ENCODE data around the gene PEX1. TPM values are rescaled to one million over a fixed set of nuclear protein-coding genes. Genes with fewer than 3 reads are reported as not detected.
"Not testable (repeated sequence)": the region's sequence is repeated elsewhere in the genome, so short reads cannot be mapped to it uniquely, and the experiment has no call there.

PEX1 gene
- total RNA-seq, 4 donors from 2014 or later: 19.7 to 59.7 (median 36.8) TPM

- Histone ChIP-seq H3K27me3 (no peaks in the 10 kb centered on the region), H3K36me3 (no peaks in the 10 kb centered on the region), H3K4me1 (no peaks in the 10 kb centered on the region), H3K9me3 (no peaks in the 10 kb centered on the region), H3K27ac (no peak overlapping the region), H3K4me3 (no peak overlapping the region)
- TF ChIP-seq POLR2A (IDR thresholded peaks at IDR 0.05): no peak
- TF ChIP-seq CTCF (IDR thresholded peaks at IDR 0.05): no peak
- intact Hi-C loops (cut with DNase I; ENCODE audit: low total_unique reads): no loop called here
- no peak for DNase-seq
Observed at GRCh38 chr7:92478711-92479110, 49.6 kb downstream of the PEX1 start.

- no peak for TF ChIP-seq CTCF (IDR thresholded peaks at IDR 0.05)
- TF ChIP-seq POLR2A (IDR thresholded peaks at IDR 0.05): no peak
- intact Hi-C loops (cut with DNase I; ENCODE audit: low total_unique reads): no loop called here
- Histone ChIP-seq H3K4me1 (no peaks in the 10 kb centered on the region), H3K36me3 (no peaks in the 10 kb centered on the region), H3K9me3 (no peaks in the 10 kb centered on the region), H3K4me3 (no peak overlapping the region), H3K27me3 (no peaks in the 10 kb centered on the region), H3K27ac (no peak overlapping the region)
- DNase-seq: no peak
Observed at GRCh38 chr7:92478095-92478494, 50.2 kb downstream of the PEX1 start.

GRCh38 chr7:92477681-92478080, 50.6 kb downstream of the PEX1 start, which contains the start of gene ERVW-1:
Gene ERVW-1, minus strand, starts transcription at chr7:92477946. Its CDS starts 7,565 bp downstream, at chr7:92470381.
- H3K4me3 ChIP-seq; DNase-seq; H3K36me3 ChIP-seq; H3K9me3 ChIP-seq; H3K27ac ChIP-seq; H3K4me1 ChIP-seq; intact Hi-C loops (cut with DNase I; ENCODE audit: low total_unique reads); H3K27me3 ChIP-seq: not testable (repeated sequence)

- H3K27ac ChIP-seq; H3K9me3 ChIP-seq; H3K4me1 ChIP-seq; H3K4me3 ChIP-seq; H3K36me3 ChIP-seq; DNase-seq; intact Hi-C loops (cut with DNase I; ENCODE audit: low total_unique reads); H3K27me3 ChIP-seq: not testable (repeated sequence)
Observed at GRCh38 chr7:92475851-92476590, 52.3 kb downstream of the PEX1 start.

GRCh38 chr7:92475261-92475770, 53.0 kb downstream of the PEX1 start:
- H3K27me3 ChIP-seq; H3K9me3 ChIP-seq; H3K4me1 ChIP-seq; H3K36me3 ChIP-seq; DNase-seq; H3K27ac ChIP-seq; H3K4me3 ChIP-seq; intact Hi-C loops (cut with DNase I; ENCODE audit: low total_unique reads): not testable (repeated sequence)

- intact Hi-C loops (cut with DNase I; ENCODE audit: low total_unique reads); H3K27ac ChIP-seq; H3K36me3 ChIP-seq; H3K4me1 ChIP-seq; H3K9me3 ChIP-seq; H3K27me3 ChIP-seq; DNase-seq; H3K4me3 ChIP-seq: not testable (repeated sequence)
Observed at GRCh38 chr7:92473989-92474388, 54.3 kb downstream of the PEX1 start.

GRCh38 chr7:92468589-92468988, 59.7 kb downstream of the PEX1 start:
- H3K9me3 ChIP-seq; H3K4me1 ChIP-seq; H3K27me3 ChIP-seq; DNase-seq; H3K27ac ChIP-seq; H3K4me3 ChIP-seq; H3K36me3 ChIP-seq; intact Hi-C loops (cut with DNase I; ENCODE audit: low total_unique reads): not testable (repeated sequence)

GRCh38 chr7:92466682-92467081, 61.6 kb downstream of the PEX1 start:
- intact Hi-C loops (cut with DNase I; ENCODE audit: low total_unique reads): no loop called here
- no peaks in the 10 kb centered on the region for H3K27me3 ChIP-seq
- H3K4me1 ChIP-seq: no peaks in the 10 kb centered on the region
- no peak overlapping the region for H3K4me3 ChIP-seq
- no peak for DNase-seq
- H3K27ac ChIP-seq: no peak overlapping the region
- no peaks in the 10 kb centered on the region for H3K9me3 ChIP-seq
- no peak for TF ChIP-seq POLR2A (IDR thresholded peaks at IDR 0.05)
- H3K36me3 ChIP-seq: no peaks in the 10 kb centered on the region

Data from uterus (tissue), 4 donors.